DOHH2 (cell line): ENCODE results near the gene CNKSR3.

Experiments used
- H3F3A ChIP-seq: fragments of 200-600 bp; sonication (generic), shearing (Covaris generic); 2 replicates; pipeline ENCODE4 v1.6.0; 2016; ENCODE audit warnings: antibody characterized with exemption, mild to moderate bottlenecking; ENCODE audit not compliant: control insufficient read depth, insufficient read depth
- H3K27ac ChIP-seq: fragments of 200-600 bp; sonication (generic); 2 replicates; pipeline ENCODE4 v1.5.1; 2014; ENCODE audit warnings: low read depth, mild to moderate bottlenecking, low read length, moderate library complexity
- H3K27me3 ChIP-seq: fragments of 200-600 bp; sonication (generic); 2 replicates; pipeline ENCODE4 v1.6.1; 2014; ENCODE audit warnings: mild to moderate bottlenecking, low read length, mixed read lengths; ENCODE audit not compliant: control insufficient read depth
- H3K36me3 ChIP-seq: fragments of 200-600 bp; sonication (generic); 2 replicates; pipeline ENCODE4 v1.6.1; 2014; ENCODE audit warnings: mild to moderate bottlenecking, low read length, moderate library complexity, mixed read lengths; ENCODE audit not compliant: control insufficient read depth
- H3K4me1 ChIP-seq: fragments of 200-600 bp; sonication (generic); 2 replicates; pipeline ENCODE4 v1.6.1; 2014; ENCODE audit warnings: mild to moderate bottlenecking, low read length, mixed read lengths; ENCODE audit not compliant: control insufficient read depth
- H3K4me2 ChIP-seq: fragments of 200-600 bp; sonication (generic); 2 replicates; pipeline ENCODE4 v1.6.0; 2014; ENCODE audit warnings: mild to moderate bottlenecking, low read length, moderate library complexity
- H3K4me3 ChIP-seq: fragments of 200-600 bp; sonication (generic); 2 replicates; pipeline ENCODE4 v1.5.1; 2014; ENCODE audit warnings: mild to moderate bottlenecking, low read length, mixed read lengths
- H3K79me2 ChIP-seq: fragments of 200-600 bp; sonication (generic); 2 replicates; pipeline ENCODE4 v1.6.1; 2014; ENCODE audit warnings: mild to moderate bottlenecking, low read length, mixed read lengths; ENCODE audit not compliant: control insufficient read depth
- H3K9me2 ChIP-seq: fragments of 200-600 bp; sonication (generic); replicated peaks from 2 replicates; pipeline ENCODE4 v1.6.1; 2014; ENCODE audit warnings: mild to moderate bottlenecking, low read length, mixed read lengths; ENCODE audit not compliant: control insufficient read depth
- H3K9me3 ChIP-seq: fragments of 200-600 bp; sonication (generic); 2 replicates; pipeline ENCODE4 v1.6.1; 2014; ENCODE audit warnings: antibody characterized with exemption, low read length, mixed read lengths; ENCODE audit not compliant: control insufficient read depth, insufficient read depth
- H4K20me1 ChIP-seq: fragments of 200-600 bp; sonication (generic); 2 replicates; pipeline ENCODE4 v1.6.0; 2014; ENCODE audit warnings: low read depth, mild to moderate bottlenecking, antibody characterized with exemption, low read length, moderate library complexity; ENCODE audit not compliant: control insufficient read depth, insufficient read depth
- CTCF ChIP-seq: fragments of 200-600 bp; sonication (generic); IDR thresholded peaks from one replicate; pipeline ENCODE4 v1.5.1; 2014; ENCODE audit warnings: antibody characterized with exemption, mild to moderate bottlenecking, low read depth, low read length; ENCODE audit not compliant: poor library complexity, severe bottlenecking
- EZH2phosphoT487 ChIP-seq: fragments of 200-600 bp; sonication (generic); IDR thresholded peaks from 2 replicates; pipeline ENCODE4 v1.6.1; 2017; ENCODE audit warnings: borderline replicate concordance, mild to moderate bottlenecking, antibody characterized with exemption, low read length, moderate library complexity, mixed read lengths

The CNKSR3 gene

DNA sequence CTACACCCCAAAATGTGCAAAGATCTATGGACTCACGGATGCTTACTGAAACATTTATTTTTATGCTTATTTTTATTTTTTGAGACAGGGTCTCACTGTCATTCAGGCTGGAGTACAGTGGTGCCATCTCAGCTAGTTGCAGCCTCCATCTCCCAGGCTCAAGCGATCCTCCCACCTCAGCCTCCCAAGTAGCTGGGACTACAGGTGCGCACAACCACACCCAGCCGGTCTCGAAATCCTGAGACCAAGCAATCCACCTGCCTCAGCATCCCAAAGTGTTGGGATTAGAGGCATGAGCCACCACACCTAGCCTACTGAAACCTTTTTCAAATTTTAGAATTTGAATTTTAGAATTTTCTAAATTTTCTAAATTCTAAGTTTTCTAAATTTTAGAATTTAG, 103.0 kb downstream of the CNKSR3 start:
- H3K79me2 ChIP-seq = no peaks in the 10 kb centered on the region
- no peaks in the 10 kb centered on the region for H3K4me1 ChIP-seq
- no peaks in the 10 kb centered on the region for H3F3A ChIP-seq
- TF ChIP-seq CTCF (no peak), EZH2phosphoT487 (no peak)
- H3K27ac ChIP-seq = no peak overlapping the region
- H3K9me3 ChIP-seq = no peaks in the 10 kb centered on the region
- H3K36me3 ChIP-seq = no peaks in the 10 kb centered on the region
- H3K27me3 ChIP-seq = no peaks in the 10 kb centered on the region
- no peak overlapping the region for H3K4me2 ChIP-seq
- no peaks in the 10 kb centered on the region for H4K20me1 ChIP-seq
- H3K9me2 ChIP-seq = no peaks in the 10 kb centered on the region
- no peak overlapping the region for H3K4me3 ChIP-seq

DNA sequence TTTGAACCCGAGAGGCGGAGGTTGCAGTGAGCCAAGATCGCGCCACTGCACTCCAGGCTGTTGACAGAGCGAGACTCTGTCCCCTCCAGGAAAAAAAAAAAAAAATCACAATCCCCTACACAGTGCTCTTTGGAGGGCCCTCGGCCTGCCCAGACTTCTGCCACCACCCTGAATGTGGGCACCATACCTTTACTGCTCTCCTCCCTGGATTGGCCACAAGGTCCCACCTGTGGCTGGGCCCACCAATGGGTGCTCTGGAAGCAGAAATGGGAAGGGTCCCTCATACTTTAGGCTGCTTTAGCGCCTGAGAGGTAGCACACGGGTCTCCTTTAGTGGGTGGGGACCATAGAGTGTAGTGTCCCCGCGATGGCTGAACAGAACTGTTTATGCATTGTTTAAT, 103.6 kb downstream of the CNKSR3 start:
- no peaks in the 10 kb centered on the region for H3K27me3 ChIP-seq
- H3K79me2 ChIP-seq = no peaks in the 10 kb centered on the region
- H3K4me1 ChIP-seq = no peaks in the 10 kb centered on the region
- H4K20me1 ChIP-seq = no peaks in the 10 kb centered on the region
- no peak overlapping the region for H3K4me2 ChIP-seq
- TF ChIP-seq EZH2phosphoT487 (no peak), CTCF (no peak)
- no peaks in the 10 kb centered on the region for H3K9me2 ChIP-seq
- H3K36me3 ChIP-seq = no peaks in the 10 kb centered on the region
- H3K27ac ChIP-seq = no peak overlapping the region
- no peak overlapping the region for H3K4me3 ChIP-seq
- H3K9me3 ChIP-seq = no peaks in the 10 kb centered on the region
- no peaks in the 10 kb centered on the region for H3F3A ChIP-seq

DNA sequence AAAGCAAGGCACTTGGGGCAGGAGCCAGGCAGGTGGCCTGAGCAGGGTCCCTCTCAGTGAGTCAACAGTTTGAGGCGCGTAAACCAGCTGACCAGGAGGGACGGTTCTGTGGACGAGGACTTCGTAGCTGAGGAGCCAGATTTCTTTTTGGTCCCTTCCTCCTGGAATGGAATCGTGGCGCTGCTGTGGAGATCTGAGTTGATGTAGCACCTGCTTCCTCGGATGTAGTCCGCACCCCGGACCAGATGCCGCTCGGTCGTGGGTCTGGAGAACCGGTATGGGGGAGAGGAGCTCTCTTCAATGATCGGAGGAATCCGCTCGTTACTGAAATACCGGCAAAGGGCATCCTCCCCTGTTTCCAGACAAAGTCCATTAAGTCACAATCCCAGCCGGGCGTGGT, 104.2 kb downstream of the CNKSR3 start:
- no peak overlapping the region for H3K4me3 ChIP-seq
- TF ChIP-seq CTCF (no peak), EZH2phosphoT487 (no peak)
- H3K4me2 ChIP-seq = no peak overlapping the region
- no peaks in the 10 kb centered on the region for H4K20me1 ChIP-seq
- no peaks in the 10 kb centered on the region for H3K27me3 ChIP-seq
- no peaks in the 10 kb centered on the region for H3K9me3 ChIP-seq
- no peaks in the 10 kb centered on the region for H3F3A ChIP-seq
- no peaks in the 10 kb centered on the region for H3K4me1 ChIP-seq
- no peaks in the 10 kb centered on the region for H3K36me3 ChIP-seq
- H3K79me2 ChIP-seq = no peaks in the 10 kb centered on the region
- H3K9me2 ChIP-seq = no peaks in the 10 kb centered on the region
- H3K27ac ChIP-seq = no peak overlapping the region
